Testis (tissue), 2 donors: Measurements from ENCODE around the gene CELF2.

ENCODE experiments used
- CTCF ChIP-seq, 3 experiments: fragments of 450-650 bp in 2 of 3; fragments of 200-600 bp in 1 of 3; sonication (generic) in 1 of 3; IDR thresholded peaks; one replicate each; pipeline ENCODE4 v1.5.1; 2016 to 2019; ENCODE audit warnings: antibody characterized with exemption in 3 of 3, mild to moderate bottlenecking in 2 of 3, moderate library complexity in 1 of 3
- POLR2A ChIP-seq: fragments of 450-650 bp; IDR thresholded peaks from one replicate; pipeline ENCODE4 v1.6.1; 2017; ENCODE audit warnings: antibody characterized with exemption, mild to moderate bottlenecking, moderate library complexity

- TF ChIP-seq CTCF (IDR thresholded peaks at IDR 0.05) = no peak
- no peak for TF ChIP-seq POLR2A
Observed at GRCh38 chr10:11195623-11196022, 178.0 kb downstream of the CELF2 start.
